ENCODE results near the gene RNF207.

GRCh38 chr1:6191968-6192367 is 14.0 kb upstream of the RNF207 start:
- TF ChIP-seq CTCF (IDR thresholded peaks at IDR 0.05; ENCODE audit: extremely low read depth in 1 of 2, insufficient read depth in 1 of 2, low read depth in 1 of 2, low read length in 2 of 2) (no peak), POLR2A (IDR thresholded peaks at IDR 0.05; ENCODE audit: low read depth, low read length) (no peak), MAX (IDR thresholded peaks at IDR 0.05; ENCODE audit: insufficient read depth, insufficient read length) (no peak), POLR2AphosphoS5 (IDR thresholded peaks at IDR 0.05; ENCODE audit: insufficient read depth, low read depth, low read length) (no peak), EZH2 (IDR thresholded peaks at IDR 0.05; ENCODE audit: borderline replicate concordance, low read depth, low read length, severe bottlenecking) (no peak)

Data from endothelial cell of umbilical vein (primary cell).